ENCODE measurements around the gene RBM5. TPM values are rescaled to one million over a fixed set of nuclear protein-coding genes. Genes with fewer than 3 reads are reported as not detected.

RBM5 gene
- total RNA-seq, 8 experiments from 2014 or later = 117 to 288 (median 144) TPM

GRCh38 chr3:50100956-50101845 is 12.5 kb downstream of the RBM5 start:
- in situ Hi-C loops (cut with MboI; ENCODE audit: low pct_unique_long_range_greater_than_20kb in 2 of 9, low sequenced_read_pairs in 9 of 9, unreplicated experiment in 9 of 9) = no loop called here
- peak in 2 of 8 experiments; percentile 33 to 62 for ATAC-seq (replicated peaks in 6 of 8)
- H3K4me3 ChIP-seq = no peak overlapping the region
- WGBS, 10 experiments = 60 to 94% (median 81%) methylated on average over 1 to 4 of the region's 4 CpGs; no CpG with 5 or more reads in 2 of the 10 experiments
- no peak overlapping the region for H3K27ac ChIP-seq
- no peaks in the 10 kb centered on the region for H3K4me1 ChIP-seq (replicated peaks in 1 of 2)

GRCh38 chr3:50102558-50102957 is 13.8 kb downstream of the RBM5 start:
- no peaks in the 10 kb centered on the region for H3K4me1 ChIP-seq (replicated peaks in 1 of 2)
- WGBS, 10 experiments = 80 to 100% (median 91%) methylated on average over 1 to 7 of the region's 7 CpGs; no CpG with 5 or more reads in 1 of the 10 experiments
- no peak overlapping the region for H3K27ac ChIP-seq
- ATAC-seq (replicated peaks in 6 of 8) = no peak
- in situ Hi-C loops (cut with MboI; ENCODE audit: low pct_unique_long_range_greater_than_20kb in 2 of 9, low sequenced_read_pairs in 9 of 9, unreplicated experiment in 9 of 9) = no loop called here
- H3K4me3 ChIP-seq = no peak overlapping the region

- Histone ChIP-seq H3K4me3 (no peak overlapping the region), H3K4me1 (replicated peaks in 1 of 2) (no peaks in the 10 kb centered on the region), H3K27ac (no peak overlapping the region)
- in situ Hi-C loops (cut with MboI; ENCODE audit: low pct_unique_long_range_greater_than_20kb in 2 of 9, low sequenced_read_pairs in 9 of 9, unreplicated experiment in 9 of 9) = loop anchor here in 1 of 9 experiments (10.0 kb wide), 1 partner anchor 73 kb away; no protein-coding TSS in a partner anchor
- ATAC-seq (replicated peaks in 6 of 8) = no peak
- 0 to 100% (median 98%) methylated on average over 1 to 4 of the region's 5 CpGs; no CpG with 5 or more reads in 2 of the 10 experiments for WGBS, 10 experiments
Observed at GRCh38 chr3:50111757-50112156, 23.0 kb downstream of the RBM5 start.

- WGBS, 10 experiments = 80 to 100% (median 100%) methylated on average over 1 to 2 of the region's 3 CpGs; no CpG with 5 or more reads in 2 of the 10 experiments
- in situ Hi-C loops (cut with MboI; ENCODE audit: low pct_unique_long_range_greater_than_20kb in 2 of 9, low sequenced_read_pairs in 9 of 9, unreplicated experiment in 9 of 9) = loop anchor here in 1 of 9 experiments (10.0 kb wide), 1 partner anchor 72 kb away; no protein-coding TSS in a partner anchor
- H3K4me1 ChIP-seq (replicated peaks in 1 of 2) = no peaks in the 10 kb centered on the region
- no peak overlapping the region for H3K4me3 ChIP-seq
- ATAC-seq (replicated peaks in 6 of 8) = peak in 7 of 8 experiments; percentile 30 to 99 (median 96)
- H3K27ac ChIP-seq = no peak overlapping the region
Observed at GRCh38 chr3:50112462-50112861, 23.7 kb downstream of the RBM5 start.

- Histone ChIP-seq H3K4me3 (no peak overlapping the region), H3K27ac (no peak overlapping the region), H3K4me1 (replicated peaks in 1 of 2) (no peaks in the 10 kb centered on the region)
- ATAC-seq (replicated peaks in 6 of 8) = no peak
- in situ Hi-C loops (cut with MboI; ENCODE audit: low pct_unique_long_range_greater_than_20kb in 2 of 9, low sequenced_read_pairs in 9 of 9, unreplicated experiment in 9 of 9) = loop anchor here in 1 of 9 experiments (10.0 kb wide), 1 partner anchor 68 kb away; no protein-coding TSS in a partner anchor
- 80 to 100% (median 98%) methylated on average over 1 to 6 of the region's 8 CpGs; no CpG with 5 or more reads in 1 of the 10 experiments for WGBS, 10 experiments
Observed at GRCh38 chr3:50117120-50117519, 28.4 kb downstream of the RBM5 start.

- Histone ChIP-seq H3K4me1 (replicated peaks in 1 of 2) (peaks cover 0 to 10% of the 10 kb centered on the region in 2 donors), H3K4me3 (no peak overlapping the region), H3K27ac (no peak overlapping the region)
- in situ Hi-C loops (cut with MboI; ENCODE audit: low pct_unique_long_range_greater_than_20kb in 2 of 9, low sequenced_read_pairs in 9 of 9, unreplicated experiment in 9 of 9) = loop anchor here in 1 of 9 experiments (10.0 kb wide), 1 partner anchor 67 kb away; no protein-coding TSS in a partner anchor
- 97 to 100% (median 100%) methylated on average over 1 to 6 of the region's 10 CpGs; no CpG with 5 or more reads in 7 of the 10 experiments for WGBS, 10 experiments
- ATAC-seq (replicated peaks in 6 of 8) = no peak
Observed at GRCh38 chr3:50118237-50118636, 29.5 kb downstream of the RBM5 start.

- H3K4me3 ChIP-seq = no peak overlapping the region
- H3K27ac ChIP-seq = no peak overlapping the region
- peaks cover 5 to 25% of the 10 kb centered on the region in 2 donors for H3K4me1 ChIP-seq (replicated peaks in 1 of 2)
- ATAC-seq (replicated peaks in 6 of 8) = no peak
- 20 to 100% (median 100%) methylated on average over 1 to 2 of the region's 3 CpGs; no CpG with 5 or more reads in 4 of the 10 experiments for WGBS, 10 experiments
- in situ Hi-C loops (cut with MboI; ENCODE audit: low pct_unique_long_range_greater_than_20kb in 2 of 9, low sequenced_read_pairs in 9 of 9, unreplicated experiment in 9 of 9) = loop anchor here in 2 of 9 experiments (5.0 to 10.0 kb wide), 2 partner anchors 65 to 68 kb away; no protein-coding TSS in a partner anchor
Observed at GRCh38 chr3:50119786-50120185, 31.1 kb downstream of the RBM5 start.

GRCh38 chr3:50120364-50121071 is 31.8 kb downstream of the RBM5 start:
- in situ Hi-C loops (cut with MboI; ENCODE audit: low pct_unique_long_range_greater_than_20kb in 2 of 9, low sequenced_read_pairs in 9 of 9, unreplicated experiment in 9 of 9) = loop anchor here in 1 of 9 experiments (5.0 kb wide), 1 partner anchor 67 kb away; no protein-coding TSS in a partner anchor
- H3K4me1 ChIP-seq (replicated peaks in 1 of 2) = peaks cover 10 to 29% of the 10 kb centered on the region in 2 donors
- H3K4me3 ChIP-seq = no peak overlapping the region
- ATAC-seq (replicated peaks in 6 of 8) = no peak
- H3K27ac ChIP-seq = no peak overlapping the region
- 77 to 100% (median 100%) methylated on average over 1 to 4 of the region's 10 CpGs; no CpG with 5 or more reads in 4 of the 10 experiments for WGBS, 10 experiments

GRCh38 chr3:50121072-50122032 is 32.6 kb downstream of the RBM5 start:
- 0 to 100% (median 60%) methylated on average over 1 to 3 of the region's 13 CpGs; no CpG with 5 or more reads in 3 of the 10 experiments for WGBS, 10 experiments
- Histone ChIP-seq H3K27ac (no peak overlapping the region), H3K4me1 (replicated peaks in 1 of 2) (peaks cover 18 to 37% of the 10 kb centered on the region in 2 donors), H3K4me3 (no peak overlapping the region)
- in situ Hi-C loops (cut with MboI; ENCODE audit: low pct_unique_long_range_greater_than_20kb in 2 of 9, low sequenced_read_pairs in 9 of 9, unreplicated experiment in 9 of 9) = loop anchor here in 1 of 9 experiments (5.0 kb wide), 1 partner anchor 66 kb away; no protein-coding TSS in a partner anchor
- ATAC-seq (replicated peaks in 6 of 8) = peak; percentile 59 to 75 (median 69)

- peak in 2 of 8 experiments; percentile 12 to 15 for ATAC-seq (replicated peaks in 6 of 8)
- in situ Hi-C loops (cut with MboI; ENCODE audit: low pct_unique_long_range_greater_than_20kb in 2 of 9, low sequenced_read_pairs in 9 of 9, unreplicated experiment in 9 of 9) = loop anchor here in 1 of 9 experiments (5.0 kb wide), 1 partner anchor 65 kb away; no protein-coding TSS in a partner anchor
- no peak overlapping the region for H3K27ac ChIP-seq
- no peak overlapping the region for H3K4me3 ChIP-seq
- H3K4me1 ChIP-seq (replicated peaks in 1 of 2) = peaks cover 25 to 45% of the 10 kb centered on the region in 2 donors
- 20 to 100% methylated on average over 1 to 2 of the region's 2 CpGs; no CpG with 5 or more reads in 8 of the 10 experiments for WGBS, 10 experiments
Observed at GRCh38 chr3:50122071-50122470, 33.4 kb downstream of the RBM5 start.

GRCh38 chr3:50122661-50123391 is 34.1 kb downstream of the RBM5 start:
- peaks cover 27 to 45% of the 10 kb centered on the region in 2 donors for H3K4me1 ChIP-seq (replicated peaks in 1 of 2)
- no peak overlapping the region for H3K27ac ChIP-seq
- WGBS, 10 experiments = 20 to 100% (median 90%) methylated on average over 1 to 5 of the region's 14 CpGs; no CpG with 5 or more reads in 5 of the 10 experiments
- no peak overlapping the region for H3K4me3 ChIP-seq
- ATAC-seq (replicated peaks in 6 of 8) = peak in 4 of 8 experiments; percentile 3 to 14 (median 8)
- in situ Hi-C loops (cut with MboI; ENCODE audit: low pct_unique_long_range_greater_than_20kb in 2 of 9, low sequenced_read_pairs in 9 of 9, unreplicated experiment in 9 of 9) = loop anchor here in 1 of 9 experiments (5.0 kb wide), 1 partner anchor 64 kb away; no protein-coding TSS in a partner anchor
